ENCODE measurements around the gene CHST11.

- TF ChIP-seq CTCF (conservative IDR thresholded peaks at IDR 0.05; ENCODE audit: low read depth, low read length), result no peak
- TF ChIP-seq EZH2 (IDR thresholded peaks at IDR 0.05; ENCODE audit: borderline replicate concordance, low read depth, low read length, poor library complexity, severe bottlenecking), result no peak
These were observed 37.5 kb downstream of the CHST11 start for GRCh38 chr12:104494137-104494792.

Measured in A673 (cell line).